IMR-90 (cell line): ENCODE results near the gene DAAM2. TPM values are rescaled to one million over a fixed set of nuclear protein-coding genes. Genes with fewer than 3 reads are reported as not detected.

ENCODE experiments used
- ATAC-seq: fragments of 200-7000 bp; cut with Tn5 transposase; 2 replicates; pipeline ENCODE4 v1.9.1; 2020; ENCODE audit warnings: low read depth, mild to moderate bottlenecking, moderate library complexity
- BruUV-seq: library from RNA; stranded (reverse); fragments of 400-500 nt; replicated peaks from 2 replicates; lab custom pipeline; 2021; lab: Mats Ljungman, UMichigan
- CTCF ChIA-PET: fragments of 300-600 bp; formaldehyde crosslinking; extraction: SDS; loops from one replicate; lab custom pipeline; 2021; ENCODE audit warnings: antibody characterized with exemption; lab: Yijun Ruan, JAX
- POLR2A ChIA-PET: fragments of 300-600 bp; sonication (Branson Sonifier 250); formaldehyde crosslinking; loops from one replicate; lab custom pipeline; 2022; ENCODE audit warnings: antibody characterized with exemption; ENCODE audit not compliant: unreplicated experiment; lab: Charles Lee
- DNase-seq: peaks from one replicate; pipeline ENCODE4 v3.0.0; 2013
- H2AFZ ChIP-seq: replicated peaks from 2 replicates; pipeline ENCODE3; 2013; ENCODE audit warnings: low read length, mild to moderate bottlenecking; ENCODE audit not compliant: poor library complexity
- H2AK5ac ChIP-seq: 2 replicates; pipeline ENCODE4 v1.6.1; 2013; ENCODE audit warnings: low read depth, low read length, inconsistent platforms
- H2AK9ac ChIP-seq: replicated peaks from 2 replicates; pipeline ENCODE3; 2013; ENCODE audit warnings: mild to moderate bottlenecking, low read depth, low read length, moderate library complexity; ENCODE audit not compliant: poor library complexity
- H2BK120ac ChIP-seq: 2 replicates; pipeline ENCODE4 v1.6.1; 2013; ENCODE audit warnings: low read depth, low read length, inconsistent platforms
- H2BK15ac ChIP-seq: 3 replicates; pipeline ENCODE4 v1.6.1; 2013; ENCODE audit warnings: low read depth, low read length, inconsistent platforms
- H2BK20ac ChIP-seq: 2 replicates; pipeline ENCODE4 v1.6.1; 2013; ENCODE audit warnings: low read depth, mild to moderate bottlenecking, inconsistent platforms, low read length, moderate library complexity
- H2BK5ac ChIP-seq: 2 replicates; pipeline ENCODE4 v1.6.1; 2013; ENCODE audit warnings: mild to moderate bottlenecking, low read depth, low read length, inconsistent platforms; ENCODE audit not compliant: poor library complexity, severe bottlenecking
- H3K14ac ChIP-seq: replicated peaks from 2 replicates; pipeline ENCODE4 v1.6.1; 2013; ENCODE audit warnings: low read depth, low read length, inconsistent platforms
- H3K18ac ChIP-seq: 2 replicates; pipeline ENCODE4 v1.6.1; 2013; ENCODE audit warnings: low read depth, low read length, control low read depth
- H3K23ac ChIP-seq: 2 replicates; pipeline ENCODE4 v1.6.1; 2013; ENCODE audit warnings: low read depth, low read length, inconsistent platforms
- H3K27ac ChIP-seq: 2 replicates; pipeline ENCODE4 v1.5.1; 2013; ENCODE audit warnings: mild to moderate bottlenecking, control low read depth, low read length; ENCODE audit not compliant: insufficient read depth
- H3K27me3 ChIP-seq: 2 replicates; pipeline ENCODE4 v1.6.1; 2013; ENCODE audit warnings: low read length; ENCODE audit not compliant: control insufficient read depth, insufficient read depth
- H3K36me3 ChIP-seq: 2 replicates; pipeline ENCODE4 v1.6.1; 2013; ENCODE audit warnings: low read length, mixed read lengths; ENCODE audit not compliant: control insufficient read depth, insufficient read depth
- H3K4ac ChIP-seq: 2 replicates; pipeline ENCODE4 v1.6.1; 2013; ENCODE audit warnings: low read depth, low read length, inconsistent platforms
- H3K4me1 ChIP-seq: 2 replicates; pipeline ENCODE4 v1.6.1; 2013; ENCODE audit warnings: low read length, mixed read lengths; ENCODE audit not compliant: control insufficient read depth, insufficient read depth
- H3K4me2 ChIP-seq: 2 replicates; pipeline ENCODE4 v1.6.1; 2013; ENCODE audit warnings: low read depth, mild to moderate bottlenecking, control low read depth, low read length, moderate library complexity
- H3K4me3 ChIP-seq: 2 replicates; pipeline ENCODE4 v1.5.1; 2013; ENCODE audit warnings: low read depth, mild to moderate bottlenecking, control low read depth, low read length, moderate library complexity; ENCODE audit not compliant: insufficient read depth
- H3K56ac ChIP-seq: 2 replicates; pipeline ENCODE4 v1.6.1; 2013; ENCODE audit warnings: low read length, inconsistent platforms; ENCODE audit not compliant: insufficient read depth; ENCODE audit errors: extremely low read depth
- H3K79me1 ChIP-seq, 2 experiments: 2 replicates each; pipeline ENCODE4 v1.6.1; 2013; ENCODE audit warnings: low read length in 2 of 2, inconsistent platforms in 1 of 2, low read depth in 1 of 2
- H3K9ac ChIP-seq: 2 replicates; pipeline ENCODE4 v1.6.1; 2013; ENCODE audit warnings: low read depth, low read length, control low read depth
- H3K9me1 ChIP-seq: 2 replicates; pipeline ENCODE4 v1.6.1; 2013; ENCODE audit warnings: low read length, inconsistent platforms; ENCODE audit not compliant: insufficient read depth
- H3K9me3 ChIP-seq: 2 replicates; pipeline ENCODE4 v1.6.1; 2013; ENCODE audit warnings: low read length; ENCODE audit not compliant: control insufficient read depth, insufficient read depth
- H4K20me1 ChIP-seq: 2 replicates; pipeline ENCODE4 v1.6.1; 2013; ENCODE audit warnings: low read length, inconsistent platforms; ENCODE audit not compliant: insufficient read depth
- H4K5ac ChIP-seq: 2 replicates; pipeline ENCODE4 v1.6.1; 2013; ENCODE audit warnings: mild to moderate bottlenecking, low read depth, low read length, control low read depth
- H4K8ac ChIP-seq, 2 experiments: 2 replicates each; pipeline ENCODE4 v1.6.1; 2013; ENCODE audit warnings: low read depth in 2 of 2, low read length in 2 of 2, control low read depth in 1 of 2, inconsistent platforms in 1 of 2
- H4K91ac ChIP-seq: 2 replicates; pipeline ENCODE4 v1.6.1; 2013; ENCODE audit warnings: low read depth, low read length, inconsistent platforms; ENCODE audit not compliant: insufficient read depth
- BHLHE40 ChIP-seq: fragments of 150-350 bp; IDR thresholded peaks from 2 replicates; pipeline ENCODE4 v1.6.1; 2016; ENCODE audit warnings: mild to moderate bottlenecking, low read depth, low read length
- CEBPB ChIP-seq: IDR thresholded peaks from 2 replicates; pipeline ENCODE4 v1.6.1; 2012; ENCODE audit warnings: low read depth, low read length, improper control_type of control experiment
- CHD1 ChIP-seq: IDR thresholded peaks from 2 replicates; pipeline ENCODE4 v1.6.1; 2012; ENCODE audit warnings: low read depth, low read length, improper control_type of control experiment
- ELK1 ChIP-seq: fragments of 150-350 bp; IDR thresholded peaks from 2 replicates; pipeline ENCODE4 v1.6.1; 2016; ENCODE audit warnings: low read depth, mild to moderate bottlenecking, low read length, moderate library complexity, borderline replicate concordance
- FOS ChIP-seq: fragments of 150-350 bp; IDR thresholded peaks from 2 replicates; pipeline ENCODE4 v1.6.1; 2016; ENCODE audit warnings: low read depth, low read length
- MAFK ChIP-seq: IDR thresholded peaks from 2 replicates; pipeline ENCODE4 v1.6.1; 2012; ENCODE audit warnings: low read depth, low read length, improper control_type of control experiment
- MAZ ChIP-seq: IDR thresholded peaks from 2 replicates; pipeline ENCODE4 v1.6.1; 2012; ENCODE audit warnings: low read depth, mild to moderate bottlenecking, low read length, improper control_type of control experiment, moderate library complexity, borderline replicate concordance
- MXI1 ChIP-seq: IDR thresholded peaks from 2 replicates; pipeline ENCODE4 v1.6.1; 2012; ENCODE audit warnings: low read depth, mild to moderate bottlenecking, low read length, moderate library complexity, borderline replicate concordance
- NFE2L2 ChIP-seq: fragments of 150-350 bp; IDR thresholded peaks from 2 replicates; pipeline ENCODE4 v1.6.1; 2016; ENCODE audit warnings: low read depth, mild to moderate bottlenecking, low read length
- POLR2A ChIP-seq: IDR thresholded peaks from 2 replicates; pipeline ENCODE4 v1.6.1; 2012; ENCODE audit warnings: mild to moderate bottlenecking, low read depth, low read length
- RAD21 ChIP-seq: IDR thresholded peaks from 2 replicates; pipeline ENCODE4 v1.6.1; 2012; ENCODE audit warnings: low read length, improper control_type of control experiment
- RCOR1 ChIP-seq: IDR thresholded peaks from 2 replicates; pipeline ENCODE4 v1.6.1; 2012; ENCODE audit warnings: mild to moderate bottlenecking, low read length, improper control_type of control experiment; ENCODE audit not compliant: insufficient replicate concordance
- RFX5 ChIP-seq: IDR thresholded peaks from 2 replicates; pipeline ENCODE4 v1.8.0; 2012; ENCODE audit warnings: low read depth, mild to moderate bottlenecking, low read length, moderate library complexity
- SMC3 ChIP-seq: fragments of 150-350 bp; IDR thresholded peaks from 2 replicates; pipeline ENCODE4 v1.6.1; 2016; ENCODE audit warnings: low read depth, mild to moderate bottlenecking, antibody characterized with exemption, low read length, moderate library complexity
- WGBS, 2 experiments: methylation state at CpG; one replicate each; pipeline versions ENCODE4 v1.1.5 to v1.1.7; 2013; ENCODE audit warnings: missing lambda C conversion rate in 2 of 2; ENCODE audit not compliant: insufficient read length in 1 of 2; ENCODE audit errors: extremely low coverage in 2 of 2; 5-methylcytosine and 5-hydroxymethylcytosine counted together
- dilution Hi-C: fragments of 300-500 bp; cut with HindIII; formaldehyde crosslinking; loops from one replicate; pipeline ENCODE4 v1.14.3; 2018; ENCODE audit warnings: low sequenced_read_pairs; ENCODE audit not compliant: unreplicated experiment
- in situ Hi-C: fragments of 300-500 bp; cut with MboI; formaldehyde crosslinking; loops from 3 replicates; pipeline ENCODE4 v1.14.3; 2019; ENCODE audit warnings: low sequenced_read_pairs, inconsistent platforms, mixed read lengths
- intact Hi-C: fragments of 100-400 bp; cut with micrococcal nuclease; formaldehyde crosslinking; loops from 2 replicates; pipeline ENCODE4 v1.10.0; 2022
- polyA plus RNA-seq, 3 experiments: library from polyadenylated mRNA; depleted of rRNA; stranded (reverse); fragments of >200 nt; gene quantifications; 2 replicates each; pipeline ENCODE4 v1.2.3, GENCODE V29; 2012; ENCODE audit warnings: low replicate concordance in 1 of 3
- total RNA-seq: library from RNA; depleted of rRNA; stranded (reverse); fragments of >200 nt; gene quantifications from 2 replicates; pipeline ENCODE4 v1.2.3, GENCODE V29; 2012
- TF ChIP-seq, protein P1 (sequence below): fragments of 150-350 bp; IDR thresholded peaks from 2 replicates; pipeline ENCODE4 v1.6.1; 2017; ENCODE audit warnings: mild to moderate bottlenecking, antibody characterized with exemption, low read length, low read depth
- TF ChIP-seq, protein P2 (sequence below): conservative IDR thresholded peaks from 2 replicates; pipeline ENCODE4 v1.5.1; 2012; ENCODE audit warnings: mild to moderate bottlenecking, low read depth, low read length, improper control_type of control experiment

DAAM2 gene
- total and polyA plus RNA-seq, 2 of the 4 experiments (the other 2 are of a cell fraction), result 11.2 to 12.9 TPM

DNA sequence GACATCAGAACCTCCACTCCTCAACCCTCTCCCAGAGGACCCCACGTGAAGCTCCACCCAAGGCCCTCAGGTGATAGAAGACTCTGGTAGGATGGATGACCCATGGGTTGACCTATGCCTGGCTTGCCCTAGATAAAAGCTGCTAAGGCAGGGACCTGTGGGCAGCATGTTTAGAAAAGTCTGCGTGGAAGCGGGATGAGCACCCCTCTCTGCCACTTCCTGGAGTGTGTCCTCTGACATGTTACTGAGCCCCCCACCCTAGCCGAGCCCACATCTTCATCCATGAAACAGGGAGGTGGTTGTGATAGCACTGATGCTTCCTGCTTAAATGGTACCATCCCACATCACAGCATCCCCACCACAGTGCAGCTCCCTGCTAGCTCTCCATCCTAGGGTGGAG lies 120.3 kb downstream of the DAAM2 start:
- no peak for TF ChIP-seq MXI1
- no peak for TF ChIP-seq MAZ
- TF ChIP-seq RAD21, result no peak
- TF ChIP-seq RCOR1, result no peak
- TF ChIP-seq NFE2L2, result no peak
- TF ChIP-seq POLR2A, result no peak
- TF ChIP-seq SMC3, result no peak
- TF ChIP-seq CEBPB, result no peak
- no peak for TF ChIP-seq MAFK
- TF ChIP-seq ELK1, result no peak
- TF ChIP-seq, protein P1, sequence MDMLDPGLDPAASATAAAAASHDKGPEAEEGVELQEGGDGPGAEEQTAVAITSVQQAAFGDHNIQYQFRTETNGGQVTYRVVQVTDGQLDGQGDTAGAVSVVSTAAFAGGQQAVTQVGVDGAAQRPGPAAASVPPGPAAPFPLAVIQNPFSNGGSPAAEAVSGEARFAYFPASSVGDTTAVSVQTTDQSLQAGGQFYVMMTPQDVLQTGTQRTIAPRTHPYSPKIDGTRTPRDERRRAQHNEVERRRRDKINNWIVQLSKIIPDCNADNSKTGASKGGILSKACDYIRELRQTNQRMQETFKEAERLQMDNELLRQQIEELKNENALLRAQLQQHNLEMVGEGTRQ, result no peak
- TF ChIP-seq, protein P2, sequence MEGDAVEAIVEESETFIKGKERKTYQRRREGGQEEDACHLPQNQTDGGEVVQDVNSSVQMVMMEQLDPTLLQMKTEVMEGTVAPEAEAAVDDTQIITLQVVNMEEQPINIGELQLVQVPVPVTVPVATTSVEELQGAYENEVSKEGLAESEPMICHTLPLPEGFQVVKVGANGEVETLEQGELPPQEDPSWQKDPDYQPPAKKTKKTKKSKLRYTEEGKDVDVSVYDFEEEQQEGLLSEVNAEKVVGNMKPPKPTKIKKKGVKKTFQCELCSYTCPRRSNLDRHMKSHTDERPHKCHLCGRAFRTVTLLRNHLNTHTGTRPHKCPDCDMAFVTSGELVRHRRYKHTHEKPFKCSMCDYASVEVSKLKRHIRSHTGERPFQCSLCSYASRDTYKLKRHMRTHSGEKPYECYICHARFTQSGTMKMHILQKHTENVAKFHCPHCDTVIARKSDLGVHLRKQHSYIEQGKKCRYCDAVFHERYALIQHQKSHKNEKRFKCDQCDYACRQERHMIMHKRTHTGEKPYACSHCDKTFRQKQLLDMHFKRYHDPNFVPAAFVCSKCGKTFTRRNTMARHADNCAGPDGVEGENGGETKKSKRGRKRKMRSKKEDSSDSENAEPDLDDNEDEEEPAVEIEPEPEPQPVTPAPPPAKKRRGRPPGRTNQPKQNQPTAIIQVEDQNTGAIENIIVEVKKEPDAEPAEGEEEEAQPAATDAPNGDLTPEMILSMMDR, result no peak
- no peak for TF ChIP-seq FOS
- no peak for TF ChIP-seq RFX5
- TF ChIP-seq CHD1, result no peak
- no peak for TF ChIP-seq BHLHE40
- H3K79me1 ChIP-seq, result peaks cover 0 to 3% of the 10 kb centered on the region in 2 experiments; a peak in 1 of 4 replicates
- BruUV-seq, result no TSS peak
- H2BK15ac ChIP-seq, result no peak overlapping the region
- WGBS, 2 experiments, result no CpG with 5 or more reads among the region's 4 CpGs
- no peak overlapping the region for H2BK120ac ChIP-seq
- H3K9me3 ChIP-seq, result no peaks in the 10 kb centered on the region
- peak overlapping the region; percentile 5 for H2AK9ac ChIP-seq
- no peaks in the 10 kb centered on the region for H3K27me3 ChIP-seq
- DNase-seq, result no peak
- peaks cover 6% of the 10 kb centered on the region; the same call in 1 of the 2 replicates for H3K9me1 ChIP-seq
- ATAC-seq, result no peak
- H2AK5ac ChIP-seq, result no peak overlapping the region
- H4K5ac ChIP-seq, result no peak overlapping the region
- H2BK20ac ChIP-seq, result no peak overlapping the region
- dilution Hi-C loops (no loop called here), intact Hi-C loops (no loop called here), in situ Hi-C loops (no loop called here)
- no peaks in the 10 kb centered on the region for H3K4me1 ChIP-seq
- H2BK5ac ChIP-seq, result no peak overlapping the region
- H3K14ac ChIP-seq, result no peak overlapping the region
- no peak overlapping the region for H3K4ac ChIP-seq
- H3K18ac ChIP-seq, result no peak overlapping the region
- no peaks in the 10 kb centered on the region for H4K20me1 ChIP-seq
- ChIA-PET CTCF (no interaction called here), POLR2A (no interaction called here)
- no peak overlapping the region for H4K91ac ChIP-seq
- H3K23ac ChIP-seq, result no peak overlapping the region
- H3K9ac ChIP-seq, result no peak overlapping the region
- no peak overlapping the region for H3K4me3 ChIP-seq
- no peak overlapping the region for H3K4me2 ChIP-seq
- H3K56ac ChIP-seq, result no peak overlapping the region
- no peak overlapping the region for H2AFZ ChIP-seq
- peaks cover 37% of the 10 kb centered on the region for H3K36me3 ChIP-seq
- no peak overlapping the region for H4K8ac ChIP-seq
- no peak overlapping the region for H3K27ac ChIP-seq
